Measurements from ENCODE around the gene ZDHHC16.

- TF ChIP-seq CTCF (IDR thresholded peaks at IDR 0.05; ENCODE audit: low read depth, low read length, missing input control) (no peak), YY1 (IDR thresholded peaks at IDR 0.05) (no peak), MAX (IDR thresholded peaks at IDR 0.05) (no peak), JUND (IDR thresholded peaks at IDR 0.05) (no peak), RXRA (IDR thresholded peaks at IDR 0.05) (no peak), GABPA (IDR thresholded peaks at IDR 0.05 in 1 of 2, conservative IDR thresholded peaks at IDR 0.05 in 1 of 2) (no peak), REST (IDR thresholded peaks at IDR 0.05) (no peak), RAD21 (IDR thresholded peaks at IDR 0.05) (no peak), SP1 (IDR thresholded peaks at IDR 0.05) (no peak), TAF1 (conservative IDR thresholded peaks at IDR 0.05) (no peak), NR2F2 (IDR thresholded peaks at IDR 0.05) (no peak), EGR1 (IDR thresholded peaks at IDR 0.05; ENCODE audit: low read depth in 2 of 2) (no peak), FOXA1 (IDR thresholded peaks at IDR 0.05) (no peak), ATF3 (IDR thresholded peaks at IDR 0.05) (no peak)
These were observed 53.0 kb downstream of the ZDHHC16 start, which contains the start of gene UBTD1 for GRCh38 chr10:97498841-97499560.

Data from liver (tissue), 3 donors.